HG02678 (cell line): ENCODE measurements around the gene TRIM60.
"Not testable (repeated sequence)": the region's sequence is repeated elsewhere in the genome, so short reads cannot be mapped to it uniquely, and the experiment has no call there.

Experiments used
- ATAC-seq: cut with Tn5 transposase; IDR thresholded peaks from one replicate; pipeline ENCODE4 v1.9.1; 2021; ENCODE audit warnings: mild to moderate bottlenecking, moderate library complexity; ENCODE audit not compliant: unreplicated experiment

Gene TRIM60

GRCh38 chr4:165052627-165053026, 20.8 kb downstream of the TRIM60 start:
- no peak for ATAC-seq

GRCh38 chr4:165053645-165054044, 21.8 kb downstream of the TRIM60 start, which contains the start of gene TRIM75:
TRIM75 (plus strand) TSS chr4:165053866; CDS start chr4:165059148, 5,282 bp downstream.
- no peak for ATAC-seq

- ATAC-seq, result no peak
These were observed 23.8 kb downstream of the TRIM60 start for GRCh38 chr4:165055601-165056000.

- ATAC-seq, result no peak
These were observed 26.9 kb downstream of the TRIM60 start for GRCh38 chr4:165058666-165059065.

DNA sequence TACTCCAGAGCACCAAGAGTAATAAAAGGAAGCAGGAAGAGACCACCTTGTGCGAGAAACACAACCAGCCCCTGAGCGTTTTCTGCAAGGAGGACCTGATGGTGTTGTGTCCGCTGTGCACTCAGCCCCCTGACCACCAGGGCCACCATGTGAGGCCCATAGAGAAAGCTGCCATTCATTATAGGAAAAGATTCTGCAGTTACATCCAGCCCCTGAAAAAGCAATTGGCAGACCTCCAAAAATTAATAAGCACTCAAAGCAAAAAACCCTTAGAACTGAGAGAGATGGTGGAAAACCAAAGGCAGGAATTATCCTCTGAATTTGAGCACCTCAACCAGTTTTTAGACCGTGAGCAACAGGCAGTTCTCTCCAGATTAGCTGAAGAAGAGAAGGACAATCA, 27.6 kb downstream of the TRIM60 start:
- ATAC-seq, result no peak

- no peak for ATAC-seq
These were observed 29.1 kb downstream of the TRIM60 start for GRCh38 chr4:165060938-165061337.

- ATAC-seq, result no peak
These were observed 38.8 kb downstream of the TRIM60 start for GRCh38 chr4:165070560-165070959.

GRCh38 chr4:165073346-165073745, 41.5 kb downstream of the TRIM60 start:
- ATAC-seq, result not testable (repeated sequence)

GRCh38 chr4:165077034-165077578, 45.3 kb downstream of the TRIM60 start:
- no peak for ATAC-seq

GRCh38 chr4:165079476-165079875, 47.7 kb downstream of the TRIM60 start:
- no peak for ATAC-seq

DNA sequence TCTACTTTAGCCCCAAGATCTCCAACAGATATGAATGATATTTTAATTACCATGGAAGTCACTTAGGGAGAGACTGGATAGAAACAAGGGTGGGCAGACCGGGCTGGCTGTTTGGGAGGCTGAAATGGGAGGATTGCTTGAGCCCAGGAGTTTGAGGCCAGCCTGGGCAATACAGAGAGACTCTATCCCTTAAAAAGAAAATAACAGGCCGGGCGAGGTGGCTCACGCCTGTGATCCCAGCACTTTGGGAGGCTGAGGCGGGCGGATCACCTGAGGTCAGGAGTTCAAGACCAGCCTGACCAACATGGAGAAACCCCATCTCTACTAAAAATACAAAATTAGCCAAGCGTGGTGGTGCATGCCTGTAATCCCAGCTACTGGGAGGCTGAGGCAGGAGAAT, 53.0 kb downstream of the TRIM60 start:
- ATAC-seq, result not testable (repeated sequence)

- no peak for ATAC-seq
These were observed 54.1 kb downstream of the TRIM60 start for GRCh38 chr4:165085946-165086345.

GRCh38 chr4:165088366-165088765, 56.6 kb downstream of the TRIM60 start:
- no peak for ATAC-seq
